GM19468 (cell line): Measurements from ENCODE around the gene SPATS2.
"Not testable (repeated sequence)": the region's sequence is repeated elsewhere in the genome, so short reads cannot be mapped to it uniquely, and the experiment has no call there.

Experiments used
- ATAC-seq: cut with Tn5 transposase; IDR thresholded peaks from one replicate; pipeline ENCODE4 v1.9.1; 2021; ENCODE audit warnings: mild to moderate bottlenecking, moderate library complexity, moderate number of reproducible peaks; ENCODE audit not compliant: unreplicated experiment; ENCODE audit errors: extremely low read depth

Gene SPATS2

DNA sequence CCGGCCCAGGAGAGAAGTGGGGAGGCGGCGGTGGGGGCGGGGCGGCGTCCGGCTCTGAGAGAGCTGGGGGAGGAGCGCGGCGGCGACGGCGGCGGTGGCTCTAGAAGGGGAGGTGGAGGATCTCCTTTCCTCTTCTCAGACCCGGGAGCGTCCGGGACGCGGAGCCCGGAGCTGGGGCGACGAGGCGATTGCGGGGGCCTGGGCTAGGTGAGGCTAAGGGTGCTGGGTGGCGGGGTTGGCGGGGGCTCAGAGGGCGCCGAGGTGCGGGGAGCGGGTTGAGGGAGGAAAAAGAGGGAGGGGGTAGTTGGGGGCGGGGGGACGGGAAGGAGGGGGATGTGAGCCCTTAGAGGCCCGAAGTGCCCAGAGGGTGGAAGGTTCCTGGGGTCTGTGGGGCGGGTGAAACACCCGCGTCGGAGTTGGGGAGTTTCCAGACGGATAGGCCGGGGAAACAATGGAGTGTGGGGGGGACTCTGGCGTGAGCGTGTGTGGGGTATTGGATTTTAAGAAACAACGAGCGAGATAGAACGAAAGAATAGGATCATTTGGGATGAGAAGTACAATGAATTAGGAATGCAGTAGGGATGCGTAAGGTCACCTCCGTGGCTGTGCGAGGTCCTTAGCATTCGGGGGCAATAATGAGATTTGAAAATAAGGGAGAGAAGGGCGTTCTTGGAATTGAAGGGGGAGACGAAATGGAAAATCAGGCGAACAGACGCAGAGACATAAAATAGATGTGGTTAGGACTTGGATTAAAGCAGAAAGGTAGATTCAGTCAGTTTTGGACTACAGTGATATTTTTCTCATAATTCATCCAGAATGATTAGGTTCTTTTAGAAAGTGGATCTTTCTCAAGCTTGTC, at the start of gene SPATS2:
SPATS2 (plus strand) TSS at position 82 of the 859 bp plus-strand sequence. CDS start 93,551 bp downstream, outside the sequence.
- no peak for ATAC-seq

DNA sequence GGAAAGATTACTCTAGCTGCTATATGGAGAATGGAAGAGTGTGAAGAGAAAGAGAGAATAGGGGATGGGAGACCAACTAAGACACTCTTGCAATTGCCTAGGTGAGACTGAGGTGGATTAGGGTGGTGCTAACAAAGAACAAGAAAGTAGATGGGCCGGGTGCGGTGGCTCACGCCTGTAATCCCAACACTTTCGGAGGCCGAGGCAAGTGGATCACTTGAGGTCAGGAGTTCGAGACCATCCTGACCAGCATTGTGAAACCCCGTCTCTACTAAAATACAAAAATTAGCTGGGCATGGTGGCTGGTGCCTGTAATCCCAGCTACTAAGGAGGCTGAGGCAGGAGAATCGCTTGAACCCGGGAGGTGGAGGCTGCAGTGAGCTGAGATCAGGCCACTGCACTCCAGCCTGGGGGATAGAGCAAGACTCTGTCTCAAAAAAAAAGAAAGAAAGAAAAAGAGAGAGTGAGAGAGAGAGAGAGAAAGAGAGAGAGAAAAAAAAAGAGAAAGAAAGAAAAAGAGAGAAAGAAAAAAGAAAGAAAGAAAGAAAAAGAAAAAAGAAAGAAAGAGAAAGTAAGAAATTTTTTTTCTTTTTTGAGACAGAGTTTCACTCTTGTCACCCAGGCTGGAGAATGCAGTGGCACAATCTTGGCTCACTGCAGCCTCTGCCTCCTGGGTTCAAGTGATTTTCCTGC, 46.7 kb upstream of the SPATS2 start:
- not testable (repeated sequence) for ATAC-seq

DNA sequence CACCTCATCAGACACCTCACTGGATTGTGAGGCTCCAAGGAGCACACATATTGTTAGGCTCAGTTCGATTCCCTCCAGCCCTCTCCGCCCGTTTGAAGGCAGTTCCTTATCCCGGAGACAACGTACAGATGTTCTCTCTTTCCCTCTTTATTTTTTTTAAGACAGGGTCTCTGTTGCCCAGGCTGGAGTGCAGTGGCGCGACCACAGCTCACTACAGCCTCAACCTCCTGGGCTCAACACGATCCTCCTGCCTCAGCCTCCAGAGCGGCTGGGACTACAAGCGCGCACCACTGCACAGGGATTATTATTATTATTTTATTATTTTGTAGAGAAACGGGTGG, 44.9 kb upstream of the SPATS2 start:
- ATAC-seq: no peak

DNA sequence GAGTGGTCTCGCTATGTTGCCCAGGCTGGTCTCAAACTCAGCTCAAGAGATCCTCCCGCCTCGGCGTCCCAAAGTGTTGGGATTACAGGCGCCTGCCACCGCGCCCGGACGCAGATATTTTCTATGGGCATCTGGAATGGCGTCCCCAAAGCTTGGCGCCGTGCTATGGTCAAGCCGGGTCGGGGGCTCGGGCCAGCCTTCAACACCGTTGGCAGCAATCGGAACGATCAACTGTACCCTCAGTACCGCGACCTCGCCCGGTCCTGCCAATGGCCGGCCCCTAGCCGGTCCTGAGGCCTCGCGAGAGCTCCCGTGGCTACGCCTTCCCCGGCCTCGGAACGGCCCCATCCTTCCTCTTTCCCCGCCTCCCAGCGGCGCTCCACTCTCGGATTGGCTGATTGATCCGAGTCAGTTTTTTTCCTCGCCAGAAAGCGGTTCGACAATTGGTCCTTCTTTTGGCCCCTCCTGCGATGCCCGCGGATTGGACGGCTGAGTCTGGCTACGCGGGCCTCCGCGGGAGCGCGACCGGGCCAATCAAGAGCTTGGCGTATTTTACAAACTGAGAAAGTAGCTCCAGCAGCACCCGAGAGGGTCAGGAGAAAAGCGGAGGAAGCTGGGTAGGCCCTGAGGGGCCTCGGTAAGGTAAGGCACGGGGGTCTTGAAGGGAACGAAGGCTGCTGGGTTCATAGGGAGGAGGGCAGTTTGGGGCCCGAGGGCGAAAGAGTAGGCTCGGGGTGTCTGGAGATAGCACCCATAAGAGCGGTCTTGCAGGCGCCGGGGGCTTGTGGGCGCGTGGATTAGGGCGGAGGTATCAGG, 44.3 kb upstream of the SPATS2 start, which contains the start of gene TROAP:
TROAP (plus strand) TSS at position 548 of the 816 bp plus-strand sequence. CDS start 354 bp downstream, outside the sequence.
- peak; percentile 97 for ATAC-seq

DNA sequence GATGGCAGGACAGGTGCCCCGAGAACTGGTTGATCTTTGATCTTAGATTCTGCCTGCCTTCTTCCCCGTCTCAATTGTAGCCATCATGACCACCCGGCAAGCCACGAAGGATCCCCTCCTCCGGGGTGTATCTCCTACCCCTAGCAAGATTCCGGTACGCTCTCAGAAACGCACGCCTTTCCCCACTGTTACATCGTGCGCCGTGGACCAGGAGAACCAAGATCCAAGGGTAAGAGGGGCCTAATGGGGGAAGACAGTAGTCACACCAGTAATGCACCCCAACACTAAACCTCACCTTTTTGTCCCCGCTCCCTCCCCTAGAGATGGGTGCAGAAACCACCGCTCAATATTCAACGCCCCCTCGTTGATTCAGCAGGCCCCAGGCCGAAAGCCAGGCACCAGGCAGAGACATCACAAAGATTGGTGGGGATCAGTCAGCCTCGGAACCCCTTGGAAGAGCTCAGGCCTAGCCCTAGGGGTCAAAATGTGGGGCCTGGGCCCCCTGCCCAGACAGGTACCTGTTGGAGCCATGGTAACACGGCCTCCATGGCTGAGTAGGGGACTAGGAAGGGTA, 43.7 kb upstream of the SPATS2 start:
- no peak for ATAC-seq

DNA sequence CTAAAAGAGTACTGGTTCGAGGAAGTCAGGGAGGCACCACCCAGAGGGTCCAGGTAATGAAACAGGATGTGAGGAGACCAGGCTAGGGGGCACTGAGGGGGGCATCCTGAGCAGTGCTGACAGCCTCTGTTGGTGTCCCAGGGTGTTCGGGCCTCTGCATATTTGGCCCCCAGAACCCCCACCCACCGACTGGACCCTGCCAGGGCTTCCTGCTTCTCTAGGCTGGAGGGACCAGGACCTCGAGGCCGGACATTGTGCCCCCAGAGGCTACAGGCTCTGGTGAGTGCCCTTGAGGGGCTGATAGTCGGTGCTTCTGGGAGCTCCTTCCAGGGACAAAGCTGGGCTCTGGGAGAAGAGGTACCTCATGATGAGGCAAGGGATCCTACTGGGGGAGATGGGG, 41.7 kb upstream of the SPATS2 start:
- no peak for ATAC-seq

DNA sequence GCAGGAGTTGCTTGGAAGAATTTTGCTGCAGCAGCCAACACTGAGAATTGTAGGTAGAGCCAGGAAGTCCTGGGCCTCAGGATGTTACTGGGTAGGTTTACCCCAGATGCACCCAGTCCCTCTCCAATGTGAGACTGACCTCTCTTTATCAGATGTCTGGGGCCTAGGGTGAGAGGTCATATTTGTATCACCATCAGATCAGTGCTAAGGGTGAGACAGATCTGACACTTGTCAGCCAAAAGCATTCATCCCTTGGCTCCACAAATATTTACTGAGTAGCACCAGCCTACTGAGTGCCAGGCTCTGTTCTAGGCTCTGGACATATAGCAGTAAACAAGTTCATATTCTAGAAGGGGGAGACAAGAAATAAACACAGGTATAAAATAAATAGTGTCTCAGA, 39.9 kb upstream of the SPATS2 start:
- ATAC-seq: no peak

DNA sequence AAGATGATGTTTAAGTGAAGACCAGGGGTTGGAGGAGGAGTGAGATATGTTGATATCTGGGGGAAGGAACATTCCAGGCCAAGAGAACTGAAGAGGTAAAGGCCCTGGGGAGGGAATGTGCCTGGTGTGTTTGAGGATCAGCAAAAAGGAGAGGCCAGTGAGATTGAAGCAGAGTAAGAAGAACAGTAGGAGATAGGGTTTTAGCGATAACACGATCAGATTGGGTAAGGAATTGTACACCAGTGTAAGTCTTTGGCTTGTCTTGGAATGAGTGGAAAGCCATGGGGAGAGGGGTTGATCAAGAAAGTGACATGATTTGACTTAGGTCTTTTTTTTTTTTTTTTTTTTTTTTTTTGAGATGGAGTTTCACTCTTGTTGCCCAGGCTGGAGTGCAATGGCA, 39.4 kb upstream of the SPATS2 start:
- no peak for ATAC-seq

DNA sequence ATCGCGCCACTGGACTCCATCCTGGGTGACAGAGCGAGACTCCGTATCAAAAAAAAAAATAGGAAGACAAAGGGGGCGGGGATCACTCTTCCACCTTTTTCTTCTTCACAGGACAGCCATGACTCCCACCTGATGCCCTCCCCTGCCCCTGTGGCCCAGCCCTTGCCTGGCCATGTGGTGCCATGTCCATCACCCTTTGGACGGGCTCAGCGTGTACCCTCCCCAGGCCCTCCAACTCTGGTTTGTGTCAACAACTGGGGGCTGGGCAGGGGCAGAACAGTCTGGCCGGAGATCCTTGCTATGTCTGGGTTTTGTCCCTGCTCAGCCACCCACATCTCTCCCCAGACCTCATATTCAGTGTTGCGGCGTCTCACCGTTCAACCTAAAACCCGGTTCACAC, 38.4 kb upstream of the SPATS2 start:
- ATAC-seq: no peak

DNA sequence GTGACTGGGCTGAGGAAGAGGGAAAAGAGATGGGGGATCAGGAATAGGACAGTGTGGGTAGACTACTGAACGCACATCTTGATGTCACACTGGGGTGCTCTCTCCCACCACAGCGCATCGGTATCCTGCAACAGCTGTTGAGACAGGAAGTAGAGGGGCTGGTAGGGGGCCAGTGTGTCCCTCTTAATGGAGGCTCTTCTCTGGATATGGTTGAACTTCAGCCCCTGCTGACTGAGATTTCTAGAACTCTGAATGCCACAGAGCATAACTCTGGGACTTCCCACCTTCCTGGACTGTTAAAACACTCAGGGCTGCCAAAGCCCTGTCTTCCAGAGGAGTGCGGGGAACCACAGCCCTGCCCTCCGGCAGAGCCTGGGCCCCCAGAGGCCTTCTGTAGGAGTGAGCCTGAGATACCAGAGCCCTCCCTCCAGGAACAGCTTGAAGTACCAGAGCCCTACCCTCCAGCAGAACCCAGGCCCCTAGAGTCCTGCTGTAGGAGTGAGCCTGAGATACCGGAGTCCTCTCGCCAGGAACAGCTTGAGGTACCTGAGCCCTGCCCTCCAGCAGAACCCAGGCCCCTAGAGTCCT, 37.1 kb upstream of the SPATS2 start:
- no peak for ATAC-seq

DNA sequence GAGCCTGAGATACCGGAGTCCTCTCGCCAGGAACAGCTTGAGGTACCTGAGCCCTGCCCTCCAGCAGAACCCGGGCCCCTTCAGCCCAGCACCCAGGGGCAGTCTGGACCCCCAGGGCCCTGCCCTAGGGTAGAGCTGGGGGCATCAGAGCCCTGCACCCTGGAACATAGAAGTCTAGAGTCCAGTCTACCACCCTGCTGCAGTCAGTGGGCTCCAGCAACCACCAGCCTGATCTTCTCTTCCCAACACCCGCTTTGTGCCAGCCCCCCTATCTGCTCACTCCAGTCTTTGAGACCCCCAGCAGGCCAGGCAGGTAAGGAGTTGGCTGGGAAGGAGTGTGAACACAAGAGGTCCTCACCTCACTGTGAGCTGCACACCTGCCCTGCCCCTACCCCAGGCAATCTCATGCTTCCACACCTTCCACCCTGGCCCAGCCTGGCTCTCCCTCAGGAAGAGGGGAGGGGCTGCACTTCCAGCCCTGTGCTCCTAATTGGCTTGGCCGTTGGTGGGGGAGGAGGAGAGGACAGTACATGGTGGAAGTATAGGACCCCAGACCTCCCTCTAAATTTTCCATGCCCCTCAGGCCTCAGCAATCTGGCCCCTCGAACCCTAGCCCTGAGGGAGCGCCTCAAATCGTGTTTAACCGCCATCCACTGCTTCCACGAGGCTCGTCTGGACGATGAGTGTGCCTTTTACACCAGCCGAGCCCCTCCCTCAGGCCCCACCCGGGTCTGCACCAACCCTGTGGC, 36.5 kb upstream of the SPATS2 start:
- no peak for ATAC-seq

DNA sequence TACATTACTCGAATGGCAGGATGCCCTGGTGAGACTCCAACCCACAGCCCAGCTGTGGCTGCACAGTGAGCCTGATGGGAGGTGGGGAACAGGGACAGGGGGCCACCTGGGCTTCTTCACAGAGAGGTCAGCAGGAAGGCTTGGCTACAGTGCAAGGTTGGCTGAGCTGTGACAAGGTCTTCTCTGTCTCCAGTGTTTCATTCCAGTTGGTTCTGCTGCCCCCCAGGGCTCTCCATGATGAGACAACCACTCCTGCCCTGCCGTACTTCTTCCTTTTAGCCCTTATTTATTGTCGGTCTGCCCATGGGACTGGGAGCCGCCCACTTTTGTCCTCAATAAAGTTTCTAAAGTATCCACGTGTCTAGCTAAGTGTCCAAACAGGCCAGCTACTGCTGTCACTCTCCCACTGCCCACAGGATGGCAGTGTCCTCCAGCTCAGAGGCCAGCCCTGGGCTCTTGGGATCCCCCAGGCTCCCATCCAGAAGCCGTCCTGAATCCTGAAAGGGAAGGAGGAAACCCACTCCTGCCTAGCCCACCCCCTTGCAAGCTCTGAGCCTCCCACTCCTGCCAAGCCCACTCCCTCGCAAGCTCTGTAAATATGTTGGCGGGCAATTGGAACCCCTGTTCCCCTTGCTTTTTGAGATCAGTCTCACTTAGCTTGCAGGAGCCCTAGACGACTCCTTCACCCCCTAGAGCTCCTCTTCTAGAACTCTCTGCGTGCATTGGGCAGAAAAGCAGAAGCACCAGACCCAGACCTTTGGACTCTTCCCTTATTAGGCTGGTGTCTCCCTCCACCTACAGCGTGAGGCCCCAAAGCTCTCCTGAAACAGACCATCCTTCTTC, 35.7 kb upstream of the SPATS2 start:
- ATAC-seq: no peak

DNA sequence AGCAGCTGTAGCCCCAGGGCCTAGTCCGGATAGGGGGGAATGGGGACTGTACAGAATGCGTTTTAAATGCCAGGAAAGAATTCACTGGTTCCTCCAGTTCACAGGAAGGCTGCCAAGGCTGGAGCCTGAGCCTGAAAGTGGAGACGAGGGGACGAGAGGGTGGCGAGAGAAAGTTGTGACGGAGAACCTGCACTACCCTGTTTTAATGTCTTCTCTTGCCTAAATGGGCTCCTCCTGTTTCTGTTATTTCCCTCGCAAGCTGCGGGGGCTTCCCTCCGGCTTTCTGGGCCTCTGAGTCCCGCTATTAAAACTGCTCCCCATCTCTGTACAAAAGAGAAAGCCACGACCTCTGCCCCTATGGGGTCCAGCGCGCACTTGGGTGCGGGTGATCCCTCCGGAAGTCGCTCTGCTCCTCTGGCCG, 34.8 kb upstream of the SPATS2 start:
- ATAC-seq: no peak

DNA sequence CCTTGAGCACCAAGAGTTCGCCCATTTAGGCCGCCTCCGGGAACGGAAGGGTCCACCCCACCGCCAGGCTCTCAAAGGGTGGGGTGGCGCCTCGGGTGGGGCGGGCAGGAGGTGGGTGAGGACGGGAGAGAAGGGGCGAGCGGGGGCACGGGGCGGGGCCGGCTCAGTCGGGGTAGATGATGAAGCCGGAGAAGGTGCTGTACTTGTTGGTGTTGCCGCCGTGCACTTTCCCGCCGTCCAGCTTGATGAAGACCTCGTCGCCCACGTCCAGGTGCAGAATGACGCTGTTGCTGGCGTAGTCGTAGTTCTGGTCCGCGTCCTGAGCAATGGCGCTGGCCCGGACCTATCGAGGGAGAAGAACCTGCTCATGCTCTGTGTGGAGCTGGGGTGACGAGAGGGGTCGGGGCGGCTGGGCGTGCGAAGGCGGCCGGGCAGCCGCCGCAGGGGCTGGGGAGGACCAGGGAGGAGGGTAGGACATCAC, 34.3 kb upstream of the SPATS2 start:
- no peak for ATAC-seq

DNA sequence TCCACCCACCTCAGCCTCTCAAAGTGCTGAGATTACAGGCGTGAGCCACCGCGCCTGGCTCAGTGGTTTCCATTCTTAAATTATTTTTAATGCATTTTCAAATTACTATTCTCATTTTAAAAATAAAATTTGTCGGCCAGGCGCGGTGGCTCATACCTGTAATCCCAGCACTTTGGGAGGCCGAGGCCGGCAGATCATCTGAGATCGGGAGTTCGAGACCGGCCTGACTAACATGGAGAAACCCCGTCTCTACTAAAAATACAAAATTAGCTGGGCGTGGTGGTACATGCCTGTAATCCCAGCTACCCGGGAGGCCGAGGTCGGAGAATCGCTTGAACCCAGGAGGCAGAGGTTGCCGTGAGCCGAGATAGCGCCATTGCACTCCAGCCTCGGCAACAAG, 33.5 kb upstream of the SPATS2 start:
- not testable (repeated sequence) for ATAC-seq

DNA sequence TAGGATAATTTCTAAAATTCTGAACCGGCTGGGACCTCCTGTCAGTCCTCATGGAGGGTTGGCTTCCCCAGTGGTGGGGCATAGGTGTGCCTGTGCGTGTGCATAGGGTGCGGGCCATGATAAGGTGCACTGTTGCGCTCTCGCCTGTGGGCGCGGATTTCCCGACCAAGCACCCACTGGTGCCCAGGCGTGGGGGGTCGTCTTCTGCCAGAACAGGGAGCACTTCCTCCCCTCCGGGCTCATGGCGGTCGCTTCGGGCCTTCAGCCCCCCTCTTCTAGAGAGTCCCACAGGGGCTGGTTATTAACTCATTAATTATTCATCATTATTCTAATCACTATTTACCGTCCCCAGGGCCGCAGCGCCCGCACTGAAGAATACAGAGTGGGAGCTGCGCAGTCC, 33.0 kb upstream of the SPATS2 start:
- no peak for ATAC-seq

DNA sequence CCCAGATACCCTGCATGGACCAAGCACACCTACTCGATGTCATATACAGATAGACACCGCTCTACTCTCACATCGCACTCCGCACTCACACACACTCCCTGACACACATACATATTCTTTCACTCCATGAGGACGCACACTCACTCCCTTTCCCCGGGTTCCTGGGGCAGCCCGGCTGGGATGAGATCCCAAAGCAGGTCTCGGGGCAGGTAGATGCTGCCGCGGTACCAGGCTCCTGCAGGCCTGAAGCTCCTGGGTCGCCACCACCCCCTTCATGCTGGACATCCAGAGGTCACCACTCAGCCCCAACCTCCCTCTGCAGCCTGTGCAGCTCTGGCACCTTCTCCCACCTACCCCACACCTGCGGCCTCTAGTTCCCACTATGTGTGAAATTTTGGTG, 32.6 kb upstream of the SPATS2 start:
- no peak for ATAC-seq
